GM21723 (cell line): ENCODE data around the gene UPK2.
"Not testable (repeated sequence)": the region's sequence is repeated elsewhere in the genome, so short reads cannot be mapped to it uniquely, and the experiment has no call there.

Experiments
- ATAC-seq: cut with Tn5 transposase; IDR thresholded peaks from one replicate; pipeline ENCODE4 v1.9.1; 2021; ENCODE audit warnings: mild to moderate bottlenecking, moderate library complexity; ENCODE audit not compliant: unreplicated experiment

The UPK2 gene

DNA sequence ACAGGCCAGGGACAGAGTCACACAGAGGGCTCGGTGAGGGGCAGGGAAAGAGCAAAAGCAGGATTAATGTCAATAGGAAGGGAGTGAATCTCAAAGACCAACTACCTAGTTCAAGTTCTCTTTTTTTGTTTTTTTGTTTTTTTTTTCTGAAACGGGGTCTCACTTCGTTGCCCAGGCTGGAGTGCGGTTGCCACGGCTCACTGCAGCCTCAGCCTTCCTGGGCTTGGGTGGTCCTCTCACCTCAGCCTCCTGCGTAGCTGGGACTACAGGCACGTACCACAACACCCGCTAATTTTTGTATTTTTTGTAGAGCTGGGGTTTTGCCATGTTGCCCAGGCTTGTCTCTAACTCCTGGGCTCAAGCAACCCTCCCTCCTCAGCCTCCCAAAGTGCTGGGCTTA is 20.7 kb upstream of the UPK2 start:
- no peak for ATAC-seq

DNA sequence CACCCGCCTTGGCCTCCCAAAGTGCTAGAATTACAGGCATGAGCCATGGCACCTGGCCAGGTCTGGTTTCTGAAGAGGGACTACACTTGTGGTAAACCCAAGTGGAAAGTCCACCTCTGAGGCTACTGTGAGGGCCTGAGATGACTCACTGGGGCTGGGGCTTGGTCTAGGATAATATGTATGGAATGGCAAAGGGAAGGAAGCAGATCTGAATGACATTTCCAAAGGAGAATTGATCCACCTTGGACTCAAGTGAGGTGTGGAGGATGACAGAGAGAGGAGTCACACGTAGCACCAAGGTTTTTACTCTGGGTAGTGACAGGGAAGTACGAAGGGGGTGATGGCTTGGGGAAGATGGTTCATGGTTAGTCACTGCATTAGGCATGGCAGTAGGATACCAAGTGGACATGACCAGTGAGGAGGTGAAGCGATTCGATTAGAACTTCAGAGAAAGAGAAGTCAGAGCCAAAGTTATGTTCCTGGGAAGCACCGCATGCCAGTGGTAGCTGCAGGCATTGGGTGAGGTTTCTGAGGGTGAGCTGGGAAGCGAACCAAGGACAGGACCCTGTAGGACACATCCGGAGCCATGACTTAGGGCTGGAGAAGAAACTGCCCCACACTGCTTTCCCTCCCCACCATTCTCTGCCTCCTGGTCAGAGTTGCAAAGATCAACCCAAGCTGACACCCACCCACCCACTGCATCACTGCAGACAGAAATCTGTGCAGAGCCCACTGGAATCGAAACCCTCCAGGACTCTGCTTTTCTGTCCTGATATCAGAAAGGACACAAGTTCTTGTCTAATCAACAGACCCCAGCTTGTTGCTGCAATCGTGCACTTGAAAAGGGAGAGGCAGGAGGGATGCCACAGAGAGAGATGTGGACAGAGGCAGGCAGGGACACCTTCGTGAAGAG is 17.4 kb upstream of the UPK2 start:
- no peak for ATAC-seq

- no peak for ATAC-seq
Observed at GRCh38 chr11:118939404-118939915, 16.6 kb upstream of the UPK2 start.

DNA sequence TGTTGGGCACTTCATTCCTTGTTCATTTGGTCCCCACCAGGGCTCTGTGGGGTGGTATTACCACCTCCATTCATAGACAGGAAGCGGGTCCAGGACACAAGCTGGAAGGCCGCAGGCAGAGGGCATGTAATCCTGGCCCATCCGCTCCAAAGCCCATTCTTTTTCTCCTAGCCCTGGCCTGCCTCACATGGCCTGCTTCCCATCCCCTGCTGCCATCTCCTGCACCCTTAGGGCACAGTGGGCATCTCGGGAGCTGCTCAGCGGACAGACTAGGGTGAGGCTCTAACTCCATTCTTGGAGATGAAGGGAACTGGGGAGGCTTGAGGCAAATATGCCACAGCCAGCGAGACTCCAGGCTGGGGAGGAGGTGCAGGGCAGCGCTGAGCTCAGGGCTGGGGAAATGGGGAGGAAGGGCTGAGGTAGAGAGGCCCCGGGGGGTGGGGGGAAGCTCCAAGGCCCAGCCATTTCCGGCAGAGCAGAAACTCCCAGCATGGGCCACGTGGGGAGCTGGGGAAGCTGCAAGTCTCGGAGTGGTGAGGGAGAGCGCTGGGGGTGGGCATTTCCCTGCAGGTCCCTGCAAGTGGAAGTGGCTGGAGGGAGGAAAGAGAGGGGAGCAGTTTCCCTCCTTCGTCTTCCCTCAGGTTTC is 16.0 kb upstream of the UPK2 start:
- no peak for ATAC-seq

GRCh38 chr11:118947091-118947490 is 9.0 kb upstream of the UPK2 start:
- ATAC-seq, result no peak

DNA sequence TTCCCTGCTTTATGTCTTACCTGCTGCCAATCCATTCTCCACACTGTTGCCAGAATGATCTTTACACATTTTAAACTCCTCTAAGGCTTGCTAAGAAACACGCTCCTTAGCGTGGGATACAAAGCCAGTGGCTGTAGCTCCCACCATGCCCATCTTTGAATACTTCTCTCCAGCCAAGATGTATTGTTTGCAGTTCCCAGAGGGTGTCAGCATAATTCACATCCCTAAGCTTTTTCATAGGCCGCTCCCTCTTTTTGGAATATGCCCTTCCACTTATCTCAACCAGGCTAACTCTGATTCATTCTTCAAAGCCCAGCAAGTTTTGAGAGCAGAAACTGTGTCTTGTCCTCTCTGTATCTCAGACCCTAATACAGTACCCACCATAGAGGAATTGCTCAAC is 8.1 kb upstream of the UPK2 start:
- no peak for ATAC-seq

DNA sequence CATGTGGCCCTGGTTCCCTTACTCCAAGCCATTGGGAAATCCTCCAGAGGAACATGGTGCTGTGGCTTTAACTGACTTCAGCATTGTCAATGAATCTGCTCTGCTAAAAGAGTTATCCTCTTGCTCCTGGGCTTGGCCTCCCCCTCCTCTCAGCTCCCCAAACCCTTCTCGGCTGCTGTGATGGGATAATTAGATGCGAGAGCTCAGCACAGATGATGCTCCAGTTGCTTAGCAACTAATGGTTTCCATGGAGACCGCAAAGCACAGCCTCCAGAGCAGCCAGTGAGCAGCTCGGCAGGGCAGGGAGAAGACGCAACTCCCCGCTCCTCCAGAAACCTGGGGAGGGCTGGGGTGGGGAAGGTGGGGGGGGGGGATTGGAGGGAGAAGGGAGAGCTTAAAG is 2.8 kb upstream of the UPK2 start:
- ATAC-seq, result no peak

DNA sequence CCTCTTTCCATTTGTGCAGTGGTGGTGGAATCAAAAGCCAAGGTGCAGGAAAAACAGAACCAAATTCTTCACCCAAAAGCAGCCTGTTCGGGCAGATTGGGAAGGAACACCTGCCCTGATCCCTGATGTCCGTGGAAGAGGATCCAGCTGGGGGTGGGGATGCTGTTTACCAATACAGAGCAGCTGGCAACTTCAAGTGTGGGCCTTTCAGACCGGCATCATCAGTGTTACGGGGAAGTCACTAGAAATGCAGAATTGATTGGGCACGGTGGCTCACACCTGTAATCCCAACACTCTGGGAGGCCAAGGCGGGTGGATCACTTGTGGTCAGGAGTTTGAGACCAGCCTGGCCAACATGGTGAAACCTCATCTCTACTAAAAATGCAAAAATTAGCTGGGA is 2.1 kb upstream of the UPK2 start:
- ATAC-seq, result not testable (repeated sequence)

- no peak for ATAC-seq
Observed at GRCh38 chr11:118956847-118957469, 860 bp downstream of the UPK2 start.

GRCh38 chr11:118957549-118957948 is 1.5 kb downstream of the UPK2 start:
- ATAC-seq, result no peak

GRCh38 chr11:118957968-118958367 is 1.9 kb downstream of the UPK2 start:
- no peak for ATAC-seq

- ATAC-seq, result no peak
Observed at GRCh38 chr11:118958577-118958976, 2.5 kb downstream of the UPK2 start.

GRCh38 chr11:118961189-118961588 is 5.1 kb downstream of the UPK2 start:
- ATAC-seq, result no peak

GRCh38 chr11:118961591-118961990 is 5.5 kb downstream of the UPK2 start:
- no peak for ATAC-seq

- not testable (repeated sequence) for ATAC-seq
Observed at GRCh38 chr11:118969508-118969907, 13.4 kb downstream of the UPK2 start.

DNA sequence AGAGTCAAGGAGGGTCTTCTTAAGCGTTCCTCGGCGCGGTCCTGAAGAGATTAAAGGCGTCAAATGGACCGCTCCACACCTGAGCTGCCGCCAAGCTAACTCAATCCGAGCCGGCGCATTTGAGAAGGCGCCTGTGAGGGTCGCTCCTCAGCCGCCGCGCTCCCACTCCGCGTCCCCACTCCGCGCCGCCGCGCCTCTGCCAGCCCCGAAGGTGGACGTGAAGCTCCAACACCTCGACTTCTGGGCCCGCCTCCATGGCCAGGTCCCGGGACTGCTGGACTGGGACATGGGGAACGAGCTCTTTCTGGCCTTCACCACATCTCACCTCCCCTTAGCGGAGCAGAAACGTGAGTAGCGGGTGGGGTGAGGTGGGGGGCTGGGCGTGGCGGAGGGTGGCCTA is 15.5 kb downstream of the UPK2 start, which contains the start of gene FOXR1:
FOXR1 (plus strand) TSS at position 116 of the 400 bp plus-strand sequence; CDS start at position 287, 171 bp downstream.
- no peak for ATAC-seq

- no peak for ATAC-seq
Observed at GRCh38 chr11:118973985-118974384, 17.9 kb downstream of the UPK2 start.

DNA sequence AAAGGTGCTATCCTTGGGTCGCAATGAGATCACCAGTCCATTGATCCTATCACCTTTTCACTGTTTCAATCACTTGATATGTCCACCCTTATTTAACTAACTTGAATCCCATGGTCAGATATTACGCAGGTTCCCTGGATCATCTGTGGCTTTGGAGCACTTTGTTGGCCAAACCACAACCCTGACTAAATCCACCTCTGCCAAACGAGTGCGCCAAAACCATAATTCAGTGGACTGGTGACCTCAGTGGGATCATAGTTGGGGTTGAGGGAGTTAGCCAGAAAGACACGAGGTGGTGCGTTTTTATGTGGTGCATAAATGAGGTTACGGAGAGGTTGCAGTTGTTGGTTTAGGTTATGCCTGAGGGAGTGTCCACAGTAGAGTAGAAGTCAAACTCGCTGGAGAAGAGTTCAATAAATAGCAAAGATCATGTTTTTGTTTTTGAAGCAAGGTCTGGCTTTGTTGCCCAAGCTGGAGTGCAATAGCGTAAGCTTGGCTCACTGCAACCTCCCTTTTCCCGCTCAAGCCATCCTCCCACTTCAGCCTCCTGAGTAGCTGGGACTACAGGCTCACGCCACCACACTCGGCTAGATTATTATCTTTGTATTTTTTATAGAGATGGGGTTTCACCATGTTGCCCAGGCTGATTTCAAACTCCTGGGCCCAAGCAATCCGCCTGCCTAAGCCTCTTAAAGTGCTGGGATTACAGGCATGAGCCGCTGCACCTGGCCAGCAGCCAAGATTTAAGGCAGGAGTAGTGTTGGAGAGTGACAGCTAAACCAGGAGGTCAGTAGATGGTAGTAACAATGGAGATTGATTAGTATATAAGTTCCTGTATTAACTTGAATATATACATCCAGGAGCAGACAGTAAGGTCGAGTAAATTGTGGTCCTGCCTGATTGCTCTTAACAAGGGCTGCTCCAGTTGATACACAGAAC is 19.9 kb downstream of the UPK2 start:
- ATAC-seq, result no peak

- no peak for ATAC-seq
Observed at GRCh38 chr11:118979434-118979833, 23.3 kb downstream of the UPK2 start.

DNA sequence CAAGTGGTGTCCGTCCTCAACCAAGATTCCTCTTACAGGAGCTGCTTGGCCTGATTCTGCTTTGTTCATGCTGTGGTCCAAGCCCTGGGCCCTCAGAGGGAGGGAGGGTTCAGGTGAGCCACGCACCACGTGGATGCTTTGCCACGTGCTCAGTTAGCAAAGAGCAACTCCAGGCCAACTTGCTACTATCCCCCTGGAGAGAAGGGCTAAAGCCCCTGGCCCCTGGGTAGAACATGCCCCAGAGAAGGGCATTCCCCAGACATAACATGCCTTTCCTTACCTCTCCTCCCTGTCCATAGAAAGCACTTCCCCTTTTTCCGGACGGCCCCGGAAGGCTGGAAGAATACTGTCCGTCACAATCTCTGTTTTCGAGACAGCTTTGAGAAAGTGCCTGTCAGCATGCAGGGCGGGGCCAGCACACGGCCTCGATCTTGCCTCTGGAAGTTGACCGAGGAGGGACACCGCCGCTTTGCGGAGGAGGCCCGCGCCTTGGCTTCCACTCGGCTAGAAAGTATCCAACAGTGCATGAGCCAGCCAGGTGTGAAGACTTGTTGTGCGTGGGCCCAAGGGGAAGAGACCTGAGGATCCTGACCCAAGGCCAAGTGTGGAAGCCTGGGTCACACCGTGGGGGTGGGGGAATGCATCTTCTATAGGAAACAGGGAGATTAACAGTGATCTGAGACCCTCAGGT is 24.2 kb downstream of the UPK2 start:
- no peak for ATAC-seq
